GM18499 (cell line): ENCODE results near the gene JARID2.

Experiments used
- ATAC-seq: cut with Tn5 transposase; IDR thresholded peaks from one replicate; pipeline ENCODE4 v1.9.1; 2021; ENCODE audit warnings: moderate number of reproducible peaks; ENCODE audit not compliant: insufficient read depth, unreplicated experiment

Gene JARID2

DNA sequence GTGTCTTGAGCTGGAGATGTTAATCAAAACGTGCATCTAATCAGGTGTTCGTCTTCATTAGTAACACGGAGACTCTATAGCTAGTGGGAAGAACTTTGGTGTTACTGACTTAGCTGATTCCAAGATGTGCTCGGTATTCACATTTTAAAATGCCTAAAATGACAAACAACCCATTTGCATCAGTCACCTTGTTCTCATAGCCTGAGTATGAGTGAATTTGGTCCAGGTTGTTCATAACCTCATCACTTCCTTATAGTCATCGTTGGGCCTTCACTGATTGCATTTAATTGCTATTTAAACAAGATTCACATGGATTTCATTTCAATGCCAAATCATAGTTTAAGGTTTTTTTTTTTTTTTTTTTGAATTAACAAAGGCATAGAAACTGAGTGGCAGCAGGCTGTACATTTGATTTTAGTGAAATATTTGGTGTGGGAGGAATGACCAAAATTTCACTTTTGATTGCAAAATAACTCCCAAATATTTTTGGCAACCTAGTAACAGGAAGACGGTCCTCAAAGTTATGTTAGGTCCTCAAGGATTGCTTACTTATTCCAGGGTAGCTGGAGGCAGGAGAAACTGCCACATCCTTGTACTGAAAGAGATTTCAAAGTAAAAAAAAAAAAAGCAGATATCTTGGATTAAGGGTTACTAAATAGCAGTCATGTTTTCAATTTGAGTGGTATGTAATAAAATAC lies 104.7 kb downstream of the JARID2 start:
- no peak for ATAC-seq

DNA sequence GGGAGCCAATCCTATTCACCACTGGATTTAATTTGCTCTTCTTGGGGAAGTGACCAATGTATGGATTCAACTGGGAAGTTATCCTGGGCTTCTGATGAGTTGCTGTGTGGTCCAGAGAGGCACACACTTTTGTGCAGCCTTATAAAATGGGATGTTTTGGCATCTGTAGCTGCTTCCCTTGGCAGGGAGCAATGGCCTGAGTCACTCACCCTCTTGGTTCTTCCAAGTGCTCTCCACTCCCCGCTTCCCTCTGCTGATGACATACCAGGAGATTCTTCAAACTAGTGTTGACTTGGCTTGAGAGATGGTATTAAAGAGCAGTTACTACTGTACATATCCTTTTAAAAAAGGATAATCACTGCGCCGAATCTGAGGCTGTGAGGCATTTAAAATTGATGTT lies 105.8 kb downstream of the JARID2 start:
- ATAC-seq = no peak

DNA sequence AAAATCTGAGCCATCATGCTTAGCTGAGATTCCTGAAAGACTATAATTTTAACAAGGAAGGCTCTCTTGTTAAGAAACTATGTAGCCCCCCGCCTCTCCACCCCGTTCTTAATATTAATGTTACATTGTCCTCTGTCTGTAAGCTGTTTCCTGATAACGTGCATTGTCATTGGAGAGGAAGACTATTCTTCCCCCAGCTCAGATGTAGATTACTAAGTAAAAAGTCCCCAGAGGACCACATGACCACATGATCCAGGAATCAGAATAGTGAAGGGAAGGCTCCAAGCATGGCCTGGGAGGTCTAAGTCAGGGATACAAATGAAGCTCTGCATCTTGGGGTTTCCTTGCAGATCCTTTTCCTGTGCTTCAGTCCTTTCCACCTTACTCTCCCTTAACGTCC lies 106.4 kb downstream of the JARID2 start:
- no peak for ATAC-seq

DNA sequence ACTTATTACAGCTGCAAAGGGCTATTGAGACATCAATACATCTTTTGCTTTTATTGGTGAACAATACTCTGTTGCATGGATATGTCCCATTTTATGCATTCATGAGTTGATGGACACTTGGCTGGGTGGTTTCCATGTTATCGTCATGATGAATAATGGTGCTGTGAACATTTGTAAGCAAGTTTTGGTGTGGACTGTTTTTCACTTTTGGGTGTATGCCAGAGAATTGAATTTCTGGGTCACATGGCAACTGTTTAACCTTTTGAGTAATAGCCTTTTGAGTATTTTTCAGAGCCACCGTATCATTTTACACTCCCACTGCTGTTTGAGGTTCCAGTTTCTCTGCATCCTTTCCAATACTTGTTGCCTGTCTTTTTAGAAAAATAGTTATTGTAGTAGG lies 107.0 kb downstream of the JARID2 start:
- no peak for ATAC-seq

DNA sequence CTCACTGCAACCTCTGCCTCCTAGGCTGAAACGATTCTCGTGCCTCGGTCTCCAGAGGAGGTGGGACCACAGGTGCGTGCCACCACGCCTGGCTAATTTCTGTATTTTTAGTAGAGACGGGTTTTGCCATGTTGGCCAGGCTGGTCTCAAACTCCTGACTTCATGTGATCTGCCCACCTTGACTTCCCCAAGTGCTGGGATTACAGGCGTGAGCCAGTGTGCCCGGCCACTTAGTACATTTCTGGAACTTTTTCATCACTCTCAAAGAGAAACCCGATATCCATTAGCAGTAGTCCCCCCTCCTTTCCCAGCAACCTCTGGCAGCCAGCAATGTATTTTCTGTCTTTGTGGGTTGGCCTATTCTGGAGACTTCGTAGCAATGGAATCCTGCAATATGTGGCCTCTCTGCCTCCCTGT lies 109.8 kb downstream of the JARID2 start:
- no peak for ATAC-seq

DNA sequence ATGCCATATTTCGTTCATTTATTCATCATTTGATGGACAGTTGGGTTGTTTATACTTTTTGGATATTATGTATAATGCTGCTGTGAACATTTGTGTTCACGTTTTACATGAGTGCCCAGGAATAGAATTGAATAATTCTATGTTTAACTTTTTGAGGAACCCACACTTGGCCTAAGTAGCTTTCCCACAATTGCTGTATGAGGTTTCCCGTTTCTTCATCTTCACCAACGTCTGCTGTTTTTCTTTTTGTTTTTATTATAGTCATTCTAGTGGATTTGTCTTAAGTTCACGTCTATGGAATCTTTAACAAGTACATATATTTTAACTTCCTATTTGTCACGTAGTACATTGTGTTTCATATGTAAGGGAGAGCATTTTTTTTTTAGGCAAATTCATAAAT lies 110.3 kb downstream of the JARID2 start:
- no peak for ATAC-seq

DNA sequence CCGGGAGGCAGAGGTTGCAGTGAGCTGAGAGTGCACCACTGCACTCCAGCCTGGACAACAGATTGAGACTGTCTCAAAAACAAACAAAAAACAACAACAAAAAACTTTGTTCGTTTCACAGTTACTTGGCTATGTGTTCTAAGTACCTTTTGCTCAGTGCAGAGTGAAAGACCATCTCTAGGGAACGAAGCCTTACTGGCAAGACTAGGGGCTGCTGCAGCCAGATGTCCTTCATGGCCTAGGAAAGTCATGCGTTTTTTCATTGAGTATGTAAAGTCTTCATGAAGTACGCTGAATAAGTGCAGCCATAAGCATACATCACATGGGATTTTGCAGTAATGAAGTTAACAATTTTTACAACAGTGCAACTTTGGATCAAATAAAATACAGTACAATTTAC lies 111.1 kb downstream of the JARID2 start:
- ATAC-seq = no peak

DNA sequence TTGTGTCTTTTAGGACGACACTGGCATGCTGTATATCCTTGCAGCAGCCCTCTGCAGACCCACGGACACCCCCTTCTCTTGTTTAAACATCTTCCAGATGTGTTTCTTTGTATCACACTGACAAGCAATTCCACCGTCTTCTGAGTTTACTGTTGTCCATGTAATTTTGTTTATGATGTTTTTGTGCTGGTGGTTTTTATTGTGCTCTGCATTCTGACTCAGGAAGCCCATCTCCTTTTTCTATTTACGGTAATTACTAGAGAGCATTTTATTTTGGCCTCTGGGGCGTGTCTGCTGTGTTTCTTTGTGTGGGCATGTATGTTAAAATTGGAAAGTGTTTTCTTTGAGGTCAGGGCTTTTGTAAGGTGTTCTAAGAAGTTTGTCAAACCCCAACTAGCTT lies 111.9 kb downstream of the JARID2 start:
- ATAC-seq = no peak

DNA sequence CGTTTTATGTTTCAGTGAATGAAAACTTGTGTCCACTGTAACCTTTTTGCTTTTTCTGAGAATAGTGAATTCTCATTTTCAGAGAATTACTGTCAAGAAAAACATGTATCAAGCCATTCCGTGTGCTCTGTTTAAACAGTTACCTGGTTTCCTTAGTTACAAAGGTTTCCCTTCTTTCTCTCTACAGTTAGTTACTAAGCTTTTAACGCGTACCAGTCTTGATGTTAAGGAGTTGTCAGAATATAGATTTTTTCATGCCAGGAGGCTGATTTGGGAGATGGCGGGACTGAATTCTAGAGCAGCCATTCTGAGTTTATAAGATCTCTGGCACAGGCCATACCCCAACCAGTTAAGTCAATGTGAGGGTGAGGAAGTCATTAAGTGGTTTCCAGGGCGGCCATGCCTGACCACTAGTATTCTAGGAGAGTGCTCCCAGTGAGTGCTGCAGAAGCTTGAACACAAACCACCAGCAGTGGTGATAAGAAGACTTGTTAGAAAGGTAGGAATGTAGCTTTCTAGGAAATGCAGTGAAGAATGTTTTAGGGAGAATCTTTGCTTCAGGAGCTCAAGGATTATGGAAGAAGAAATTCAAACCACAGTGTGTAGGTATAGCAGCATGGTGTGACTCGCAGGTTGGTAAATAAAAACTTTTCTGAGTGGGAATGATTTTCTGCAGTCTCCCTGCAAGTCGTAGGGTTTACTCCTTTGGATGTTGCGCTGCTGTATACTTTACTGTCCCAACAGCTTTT lies 112.9 kb downstream of the JARID2 start:
- no peak for ATAC-seq

DNA sequence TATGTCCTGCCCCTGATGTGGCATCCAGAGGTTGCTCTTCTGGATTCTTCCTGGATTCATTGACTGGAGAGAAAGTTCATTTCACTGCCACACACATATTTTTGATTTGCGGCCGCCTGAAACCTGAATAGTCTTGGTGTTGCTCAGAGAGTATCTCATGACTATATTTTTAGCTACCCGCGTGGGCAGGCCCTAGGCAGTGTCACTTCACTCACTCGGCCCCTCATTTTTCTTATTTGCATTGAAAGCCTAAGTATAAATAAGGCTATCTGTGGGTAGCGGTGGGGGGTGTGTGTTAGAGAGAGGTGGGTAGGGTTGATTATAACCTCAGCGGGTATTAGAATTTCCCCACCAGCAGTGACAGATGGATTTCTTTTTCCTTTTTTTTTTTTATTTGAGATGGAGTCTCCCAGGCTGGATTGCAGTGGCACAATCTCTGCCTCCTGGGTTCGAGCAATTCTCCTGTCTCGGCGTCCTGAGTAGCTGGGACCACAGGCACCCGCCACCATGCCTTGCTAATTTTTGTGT lies 113.5 kb downstream of the JARID2 start:
- ATAC-seq = no peak

DNA sequence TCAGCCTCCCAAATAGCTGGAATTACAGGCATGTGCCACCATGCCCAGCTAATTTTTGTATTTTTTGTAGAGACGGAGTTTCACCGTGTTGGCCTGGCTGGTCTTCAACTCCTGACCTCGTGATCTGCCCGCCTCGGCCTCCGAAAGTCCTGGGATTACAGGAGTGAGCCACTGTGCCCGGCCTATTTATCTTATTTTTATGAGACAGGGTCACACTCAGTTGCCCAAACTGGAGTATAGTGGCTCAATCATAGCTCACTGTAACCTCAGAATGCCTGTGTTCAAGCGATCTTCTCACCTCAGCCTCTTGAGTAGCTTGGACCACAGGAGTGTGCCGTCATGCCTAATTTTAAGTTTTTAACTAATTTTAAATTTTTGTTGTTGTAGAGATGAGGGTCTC lies 114.4 kb downstream of the JARID2 start:
- ATAC-seq = no peak

DNA sequence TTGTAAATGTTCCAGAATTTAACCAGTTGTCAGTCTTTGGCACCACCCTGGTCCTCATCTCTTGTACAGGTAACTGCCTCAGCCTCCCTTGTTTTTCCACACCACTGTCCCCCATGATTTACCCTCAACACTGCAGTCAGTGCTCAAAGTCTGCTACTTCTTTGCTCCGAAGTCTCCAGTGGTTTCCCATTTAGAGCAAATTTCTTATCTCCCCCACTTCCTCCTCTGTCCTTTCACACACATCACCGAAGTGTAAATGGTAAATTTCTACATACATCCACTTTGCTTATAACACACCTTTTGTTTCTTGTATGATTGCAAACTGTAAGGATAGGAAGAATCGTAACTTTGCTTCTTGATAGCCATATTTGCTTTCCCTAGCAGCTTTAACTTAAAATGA lies 115.3 kb downstream of the JARID2 start:
- ATAC-seq = no peak

DNA sequence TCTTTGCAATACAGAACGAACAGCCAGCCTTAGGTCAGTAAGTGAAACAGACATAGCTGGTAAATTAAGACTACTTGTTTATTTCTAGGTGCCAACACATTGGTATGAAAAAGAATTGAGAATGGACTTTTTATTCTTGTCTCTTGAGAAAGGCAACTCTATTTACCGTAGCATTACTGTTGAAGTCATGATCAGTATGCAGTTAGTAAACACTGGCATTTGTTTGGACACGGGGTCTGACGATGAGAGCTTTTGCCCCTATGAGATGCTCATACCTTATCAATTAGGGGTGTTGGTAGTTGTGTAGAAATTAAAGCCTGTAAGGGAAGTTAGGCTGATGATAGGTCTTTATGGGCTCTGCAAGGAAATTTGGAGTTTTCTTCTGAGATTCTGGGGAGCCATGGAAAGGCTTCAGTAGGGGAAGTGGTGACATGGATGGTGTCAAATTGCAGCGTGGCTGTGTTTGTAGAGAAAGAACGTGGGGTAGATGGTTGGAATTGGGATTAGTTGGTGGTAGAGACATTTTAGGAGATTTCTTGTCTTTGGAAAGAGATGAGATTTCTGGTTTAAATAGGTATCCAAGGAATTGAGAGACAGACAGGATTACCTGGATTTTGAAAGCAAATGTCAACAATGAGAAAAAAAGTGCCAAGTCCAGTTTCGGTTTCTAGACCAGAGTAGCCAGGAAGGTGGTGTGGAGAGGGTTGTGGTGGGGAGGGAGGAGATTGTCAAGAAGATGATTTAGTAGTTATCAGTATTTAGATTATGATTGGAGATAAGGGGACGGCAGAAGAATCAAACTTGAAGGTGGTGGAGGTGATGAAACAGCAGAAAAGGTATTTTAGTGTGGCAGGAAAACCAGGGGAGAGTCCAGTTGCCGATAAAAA lies 116.6 kb downstream of the JARID2 start:
- no peak for ATAC-seq

DNA sequence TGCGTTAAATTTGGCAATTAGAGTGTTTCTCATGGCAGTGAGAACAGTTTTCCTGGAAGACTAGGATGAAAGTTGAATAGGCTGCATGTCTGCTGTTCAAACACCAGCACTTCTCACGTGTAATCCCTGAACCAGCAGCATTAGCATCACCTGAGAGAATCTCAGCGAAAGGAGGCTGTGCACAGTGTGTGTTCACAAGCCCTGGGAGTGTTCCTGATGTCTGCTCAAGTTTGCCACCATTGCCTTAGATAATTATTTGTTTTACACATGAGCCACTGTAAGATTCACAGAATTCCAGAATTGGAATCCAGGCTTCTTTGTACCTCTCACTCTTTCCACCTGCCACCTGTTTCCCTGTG lies 117.3 kb downstream of the JARID2 start:
- no peak for ATAC-seq

DNA sequence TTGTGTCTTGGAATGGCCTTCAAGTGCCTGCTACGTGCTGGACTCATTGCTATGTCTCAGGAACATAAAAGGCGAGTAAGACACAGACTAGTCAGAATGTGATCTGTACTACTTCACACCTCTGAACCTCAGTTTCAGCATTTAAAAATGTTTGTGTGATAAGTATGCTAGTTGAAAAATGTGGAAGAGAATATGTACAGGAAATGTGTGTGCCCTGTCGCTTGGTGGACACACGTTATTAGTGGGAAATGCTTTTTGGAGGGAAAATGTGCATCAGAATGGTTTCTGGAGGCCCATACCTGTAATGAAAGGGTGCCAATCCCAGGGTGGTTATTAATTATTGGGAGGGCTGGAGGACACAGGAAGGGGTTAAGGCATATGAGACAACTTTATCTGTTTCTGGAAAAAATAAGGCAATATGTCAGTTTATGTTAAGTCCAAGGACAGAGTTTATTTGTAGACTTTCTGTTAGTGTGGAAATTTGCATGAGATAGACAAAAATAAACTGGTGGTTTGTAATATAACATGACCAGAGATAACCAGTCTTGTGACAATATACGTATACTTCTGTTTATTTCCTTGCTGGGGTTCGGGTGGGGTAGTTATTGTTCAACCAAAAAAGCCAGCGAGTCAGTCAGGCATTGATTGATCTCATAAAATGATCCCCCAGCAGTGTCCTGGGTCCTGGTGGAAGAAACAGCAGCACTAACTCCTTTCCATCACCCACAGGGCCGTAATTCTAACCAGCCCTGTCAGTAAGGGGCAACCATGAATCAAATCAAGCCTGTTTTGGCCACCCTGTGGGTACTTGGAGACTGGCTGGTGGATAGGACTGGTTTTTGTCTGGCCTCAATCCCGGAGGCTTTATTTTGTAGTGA lies 117.9 kb downstream of the JARID2 start:
- no peak for ATAC-seq

DNA sequence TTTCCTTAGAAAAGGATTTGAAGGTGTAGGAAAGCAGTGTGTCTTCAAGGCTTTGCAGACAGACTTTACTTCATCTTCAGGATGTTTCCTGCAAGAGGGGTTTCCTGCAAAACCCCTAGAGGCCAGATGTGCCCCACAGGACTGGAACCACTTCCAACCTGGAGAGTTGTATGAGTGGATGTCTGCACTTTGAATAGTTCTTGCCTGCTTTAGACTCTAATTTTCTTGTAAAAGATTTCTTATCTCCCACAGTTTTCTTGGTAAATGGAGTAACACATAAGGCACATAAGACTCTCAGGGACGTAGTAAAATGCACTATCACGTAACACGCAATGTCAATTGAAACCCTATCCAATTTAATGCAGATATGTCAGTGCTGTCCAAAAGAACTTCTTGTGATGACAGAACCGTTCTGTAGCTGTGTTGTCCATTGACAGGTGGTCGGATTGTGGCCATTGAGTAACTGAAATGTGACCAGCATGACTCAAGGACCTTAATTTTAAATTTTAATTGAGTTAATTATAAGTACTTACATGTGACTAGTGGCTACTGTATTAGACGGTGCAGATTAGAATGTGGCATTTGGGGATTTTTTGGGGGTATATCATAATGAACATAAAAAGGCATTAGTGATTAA lies 118.7 kb downstream of the JARID2 start:
- no peak for ATAC-seq

DNA sequence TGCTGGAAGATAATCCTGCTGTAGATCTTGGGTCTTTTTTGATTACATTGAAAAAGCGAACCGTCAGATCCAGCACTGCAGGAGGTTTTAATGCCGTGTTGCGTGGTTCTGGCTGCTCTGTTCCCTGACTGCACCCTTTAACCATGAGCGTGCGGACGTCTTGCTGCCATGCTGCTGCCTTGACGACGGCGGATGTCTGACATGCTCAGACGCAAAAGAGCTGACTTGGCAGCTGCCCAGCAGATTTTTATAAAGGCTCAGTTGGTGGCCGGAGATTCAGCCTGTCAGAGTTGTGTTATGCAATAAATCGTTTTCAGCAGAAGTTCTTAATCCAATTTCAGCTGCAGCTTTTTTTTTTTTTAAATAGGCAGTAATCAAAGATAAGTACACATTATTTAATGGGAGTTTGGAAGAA lies 119.4 kb downstream of the JARID2 start:
- no peak for ATAC-seq

DNA sequence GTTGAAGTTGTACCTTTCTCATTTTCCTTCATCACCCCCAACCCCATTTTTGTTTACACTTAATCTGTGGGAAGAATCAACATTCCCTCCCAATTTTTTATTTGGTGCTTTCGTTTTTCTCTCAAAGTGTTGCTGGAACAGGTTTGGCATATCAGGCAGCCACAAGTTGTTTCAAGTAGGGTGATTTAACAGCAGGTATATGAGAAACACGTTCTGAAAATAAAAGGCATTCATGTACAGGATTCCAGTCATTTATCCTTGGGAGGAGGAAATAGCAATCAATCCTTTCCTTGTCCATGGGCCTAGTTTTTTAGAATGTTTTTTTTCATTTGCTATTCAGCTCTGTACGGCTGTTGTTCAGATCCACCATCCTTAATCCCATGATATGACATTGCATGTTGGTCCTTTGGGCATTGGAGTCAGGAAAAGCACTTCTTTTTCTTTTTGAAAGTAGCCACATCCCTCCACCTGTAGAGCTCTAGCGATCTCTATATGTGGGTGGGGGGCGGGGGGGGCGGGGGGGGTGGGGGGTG lies 120.2 kb downstream of the JARID2 start:
- no peak for ATAC-seq

DNA sequence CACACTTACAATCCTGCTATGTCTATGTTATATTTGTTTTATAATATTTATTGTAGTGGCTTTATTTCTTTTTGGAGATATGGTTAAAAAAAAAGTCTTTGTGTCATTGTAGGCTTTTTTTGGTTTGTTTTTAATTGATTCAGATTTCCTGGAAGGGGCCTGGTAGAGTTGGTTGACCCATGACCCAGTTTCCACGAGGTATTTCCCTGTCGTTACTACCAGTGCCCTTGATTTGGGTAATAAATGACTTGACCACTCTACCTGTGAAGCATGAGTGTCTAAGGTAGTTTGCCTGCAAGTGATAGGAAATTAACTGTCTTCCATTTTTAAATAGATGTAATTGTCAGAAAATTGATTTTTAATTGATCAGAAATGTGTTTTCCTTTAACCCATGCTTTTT lies 121.0 kb downstream of the JARID2 start:
- ATAC-seq = no peak
